ENCODE data around the gene PAPOLG. TPM values are rescaled to one million over a fixed set of nuclear protein-coding genes. Genes with fewer than 3 reads are reported as not detected.

PAPOLG gene
- total RNA-seq, 6 experiments from 2014 or later: 6.6 to 10.0 (median 8.6) TPM

GRCh38 chr2:60832621-60833020, 76.6 kb downstream of the PAPOLG start:
- no peak overlapping the region for H3K27ac Mint-ChIP-seq
- H3K4me1 Mint-ChIP-seq (ENCODE audit: low read depth): no peaks in the 10 kb centered on the region
- H3K27me3 Mint-ChIP-seq (ENCODE audit: insufficient read depth): peaks cover 39% of the 10 kb centered on the region
- H3K9me3 Mint-ChIP-seq: peaks cover 3% of the 10 kb centered on the region; the same call in 1 of the 2 replicates
- no peak for TF ChIP-seq CTCF (IDR thresholded peaks at IDR 0.05)
- no peak for DNase-seq
- H3K36me3 Mint-ChIP-seq (ENCODE audit: low read depth): no peaks in the 10 kb centered on the region
- H3K4me3 Mint-ChIP-seq: no peak overlapping the region

- no peak for TF ChIP-seq CTCF (IDR thresholded peaks at IDR 0.05)
- H3K4me3 Mint-ChIP-seq: no peak overlapping the region
- DNase-seq: no peak
- peaks cover 3% of the 10 kb centered on the region; the same call in 1 of the 2 replicates for H3K9me3 Mint-ChIP-seq
- H3K4me1 Mint-ChIP-seq (ENCODE audit: low read depth): no peaks in the 10 kb centered on the region
- no peaks in the 10 kb centered on the region for H3K36me3 Mint-ChIP-seq (ENCODE audit: low read depth)
- peaks cover 43% of the 10 kb centered on the region for H3K27me3 Mint-ChIP-seq (ENCODE audit: insufficient read depth)
- H3K27ac Mint-ChIP-seq: no peak overlapping the region
Measured at GRCh38 chr2:60834270-60834717, 78.2 kb downstream of the PAPOLG start.

- Mint-ChIP-seq H3K27ac (no peak overlapping the region), H3K9me3 (peaks cover 3% of the 10 kb centered on the region; the same call in 1 of the 2 replicates), H3K36me3 (ENCODE audit: low read depth) (no peaks in the 10 kb centered on the region), H3K27me3 (ENCODE audit: insufficient read depth) (peaks cover 38% of the 10 kb centered on the region), H3K4me3 (no peak overlapping the region), H3K4me1 (ENCODE audit: low read depth) (no peaks in the 10 kb centered on the region)
- DNase-seq: no peak
- TF ChIP-seq CTCF (IDR thresholded peaks at IDR 0.05): no peak
Measured at GRCh38 chr2:60836491-60836890, 80.4 kb downstream of the PAPOLG start.

- H3K36me3 Mint-ChIP-seq (ENCODE audit: low read depth): no peaks in the 10 kb centered on the region
- no peak overlapping the region for H3K27ac Mint-ChIP-seq
Measured at GRCh38 chr2:60837123-60837522, 81.1 kb downstream of the PAPOLG start.

GRCh38 chr2:60838481-60838880, 82.4 kb downstream of the PAPOLG start:
- H3K36me3 Mint-ChIP-seq (ENCODE audit: low read depth): no peaks in the 10 kb centered on the region
- no peak overlapping the region for H3K27ac Mint-ChIP-seq
- no peak for DNase-seq
- no peaks in the 10 kb centered on the region for H3K4me1 Mint-ChIP-seq (ENCODE audit: low read depth)
- peaks cover 3% of the 10 kb centered on the region; the same call in 1 of the 2 replicates for H3K9me3 Mint-ChIP-seq
- no peak for TF ChIP-seq CTCF (IDR thresholded peaks at IDR 0.05)
- no peak overlapping the region for H3K4me3 Mint-ChIP-seq
- peaks cover 36% of the 10 kb centered on the region for H3K27me3 Mint-ChIP-seq (ENCODE audit: insufficient read depth)

More at GRCh38 chr2:60837123-60837522, 81.1 kb downstream of the PAPOLG start:
- DNase-seq: no peak
- Mint-ChIP-seq H3K4me1 (ENCODE audit: low read depth) (no peaks in the 10 kb centered on the region), H3K4me3 (no peak overlapping the region), H3K9me3 (peaks cover 3% of the 10 kb centered on the region; the same call in 1 of the 2 replicates), H3K27me3 (ENCODE audit: insufficient read depth) (peaks cover 38% of the 10 kb centered on the region)
- TF ChIP-seq CTCF (IDR thresholded peaks at IDR 0.05): no peak
